Cerebellar cortex (tissue), 1 donor: ENCODE results near the gene TAS2R19.
A peak's percentile ranks its signal among the peaks of the same experiment; 100 is the strongest.
"Not testable (repeated sequence)": the region's sequence is repeated elsewhere in the genome, so short reads cannot be mapped to it uniquely, and the experiment has no call there.

Experiments
- DNase-seq: peaks from one replicate; pipeline ENCODE4 v3.0.0-alpha.2; 2015; ENCODE audit warnings: low spot score

Gene TAS2R19, protein sequence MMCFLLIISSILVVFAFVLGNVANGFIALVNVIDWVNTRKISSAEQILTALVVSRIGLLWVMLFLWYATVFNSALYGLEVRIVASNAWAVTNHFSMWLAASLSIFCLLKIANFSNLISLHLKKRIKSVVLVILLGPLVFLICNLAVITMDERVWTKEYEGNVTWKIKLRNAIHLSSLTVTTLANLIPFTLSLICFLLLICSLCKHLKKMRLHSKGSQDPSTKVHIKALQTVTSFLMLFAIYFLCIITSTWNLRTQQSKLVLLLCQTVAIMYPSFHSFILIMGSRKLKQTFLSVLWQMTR

GRCh38 chr12:11022520-11022919 is at the start of gene TAS2R19:
Gene TAS2R19 (minus strand): TSS chr12:11022620. CDS start chr12:11022571, 49 bp downstream.
- no peak for DNase-seq

DNA sequence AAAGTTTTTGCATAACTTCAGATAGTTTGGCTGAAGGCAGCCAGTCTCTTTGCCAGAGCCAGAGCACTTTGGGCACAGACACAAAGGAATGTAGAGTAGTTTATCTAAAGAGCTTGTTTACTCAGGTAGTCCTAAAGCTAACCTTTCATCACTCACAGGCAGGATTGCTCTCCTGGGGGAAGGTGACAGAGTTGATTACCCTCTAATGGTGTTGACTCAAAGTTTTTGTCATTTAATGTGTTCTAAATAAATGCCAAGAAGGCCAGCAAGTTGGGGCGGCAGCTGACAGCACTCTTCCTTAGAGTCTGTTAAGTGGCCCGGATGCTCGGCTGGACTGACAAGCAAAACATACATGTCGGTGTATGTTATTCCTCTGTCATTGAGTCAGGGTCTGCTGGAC is 49.0 kb upstream of the TAS2R19 start:
- no peak for DNase-seq

DNA sequence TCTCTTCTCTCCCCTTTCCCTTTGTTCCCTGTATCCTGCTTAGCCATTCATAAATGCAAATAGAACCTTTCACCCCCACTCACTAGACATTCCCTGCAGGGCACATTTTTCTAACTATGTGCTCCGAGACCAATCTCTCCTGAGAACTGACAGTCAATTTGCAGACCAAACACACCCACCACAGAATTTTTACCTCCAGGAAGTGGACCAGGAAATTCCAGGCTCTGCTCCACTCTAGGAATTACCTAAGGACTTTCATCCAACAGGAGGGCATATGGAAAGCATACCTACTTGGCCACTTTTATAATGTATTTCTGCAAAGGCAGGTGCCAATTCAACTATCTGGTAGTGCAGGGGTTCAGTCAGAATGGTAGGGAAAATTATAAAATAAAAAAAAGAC is 48.6 kb upstream of the TAS2R19 start:
- no peak for DNase-seq

DNA sequence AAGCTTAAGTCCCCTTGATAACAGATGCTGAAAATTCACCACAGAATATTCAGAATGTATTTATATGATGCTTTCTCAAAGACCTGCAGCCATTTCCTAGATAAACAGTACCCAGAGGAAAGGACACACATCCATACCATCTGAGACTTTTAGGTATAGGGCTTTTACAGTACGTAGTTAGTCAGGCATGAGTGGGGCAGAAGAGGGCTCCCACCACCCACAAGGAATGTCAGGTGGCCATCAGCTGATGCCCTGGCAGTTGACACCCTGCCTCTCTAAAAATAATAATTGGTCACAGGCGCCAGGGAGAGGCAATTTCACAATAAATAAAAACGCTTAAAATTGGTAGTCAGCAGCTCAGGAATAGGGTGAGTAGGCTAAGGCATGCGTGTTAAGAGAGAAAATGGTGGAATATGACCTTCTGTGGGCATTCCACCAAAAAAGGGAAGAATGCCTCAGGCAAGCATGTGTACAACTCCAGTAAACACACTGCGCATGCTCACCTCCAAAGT is 47.5 kb upstream of the TAS2R19 start:
- no peak for DNase-seq

DNA sequence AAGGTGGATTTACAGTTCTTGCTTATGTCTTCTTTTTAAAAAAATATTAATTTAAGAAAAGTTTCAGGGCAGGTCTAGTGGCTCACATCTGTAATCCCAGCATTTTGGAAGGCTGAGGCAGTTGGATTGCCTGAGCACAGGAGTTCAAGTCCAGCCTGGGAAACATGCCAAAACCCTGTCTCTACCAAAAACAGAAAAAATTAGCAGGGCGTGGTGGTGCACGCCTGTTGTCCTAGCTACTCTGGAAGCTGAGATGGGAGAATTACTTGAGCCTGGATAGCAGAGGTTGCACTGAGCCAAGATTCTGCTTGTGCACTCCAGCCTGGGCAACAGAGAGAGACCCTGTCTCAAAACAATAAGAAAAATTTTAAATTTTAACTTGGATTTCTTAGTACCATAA is 45.1 kb upstream of the TAS2R19 start:
- DNase-seq: peak; percentile 38

GRCh38 chr12:11062194-11062593 is 39.8 kb upstream of the TAS2R19 start, which contains the start of gene TAS2R46:
Gene TAS2R46 (minus strand): TSS chr12:11062294. CDS start chr12:11062294, 0 bp downstream.
- DNase-seq: not testable (repeated sequence)

DNA sequence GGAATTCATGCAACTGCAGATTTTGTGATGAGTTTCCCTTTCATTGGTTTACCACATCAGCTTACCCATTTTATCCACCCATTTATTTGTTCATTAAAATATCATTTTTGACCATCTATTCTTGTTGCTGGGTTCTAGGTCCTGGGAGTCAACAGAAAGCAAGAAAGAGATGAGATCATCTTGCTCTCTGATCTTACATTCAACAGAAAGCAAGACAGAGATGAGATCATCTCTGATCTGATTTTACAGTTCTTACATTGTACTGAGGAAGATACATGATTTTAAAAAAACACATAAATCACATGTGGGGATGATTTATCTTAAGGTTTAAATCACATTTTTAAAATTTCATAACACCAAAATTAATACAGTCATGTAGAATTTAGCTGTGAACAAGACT is 37.4 kb upstream of the TAS2R19 start:
- DNase-seq: no peak

GRCh38 chr12:11059041-11059440 is 36.6 kb upstream of the TAS2R19 start:
- no peak for DNase-seq

DNA sequence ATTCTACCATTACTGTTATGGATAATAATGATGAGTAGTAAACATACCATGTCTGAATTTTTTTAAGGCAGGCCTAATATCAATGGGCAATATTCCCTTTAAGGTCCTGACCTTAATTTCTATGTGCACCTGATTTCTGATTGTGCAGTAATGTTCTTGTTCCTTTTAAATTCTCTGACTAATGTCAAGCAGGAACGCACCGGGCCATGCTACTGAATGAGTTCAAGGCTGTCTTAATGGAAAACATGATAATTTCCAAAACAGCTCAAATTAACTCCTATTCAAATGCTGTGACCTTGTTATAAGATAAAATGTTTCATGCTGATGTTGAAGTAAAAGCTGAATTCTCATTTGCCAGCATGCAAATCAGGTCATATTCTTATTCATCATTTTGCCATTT is 32.9 kb upstream of the TAS2R19 start:
- DNase-seq: no peak

GRCh38 chr12:11049806-11050531 is 27.5 kb upstream of the TAS2R19 start:
- DNase-seq: not testable (repeated sequence)

- not testable (repeated sequence) for DNase-seq
Observed at GRCh38 chr12:11041366-11041765, 18.9 kb upstream of the TAS2R19 start.

DNA sequence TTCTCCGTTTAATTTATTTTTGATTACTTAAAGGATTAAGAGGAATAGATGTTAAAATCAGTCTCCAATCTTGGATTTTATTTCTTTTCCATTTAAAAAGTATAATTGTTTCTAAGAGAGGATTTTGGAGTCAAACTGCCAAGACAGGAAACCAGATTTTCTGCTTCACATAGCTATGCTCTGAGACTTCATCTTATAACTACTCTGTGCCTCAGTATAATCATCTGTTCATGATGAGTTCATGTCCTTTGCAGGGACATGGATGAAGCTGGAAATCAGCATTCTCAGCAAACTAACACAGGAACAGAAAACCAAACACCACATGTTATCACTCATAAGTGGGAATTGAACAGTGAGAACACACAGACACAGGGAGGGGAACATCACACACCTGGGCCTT is 17.7 kb upstream of the TAS2R19 start:
- no peak for DNase-seq

- DNase-seq: no peak
Observed at GRCh38 chr12:11039171-11039570, 16.8 kb upstream of the TAS2R19 start.

GRCh38 chr12:11033959-11034358 is 11.5 kb upstream of the TAS2R19 start:
- not testable (repeated sequence) for DNase-seq

DNA sequence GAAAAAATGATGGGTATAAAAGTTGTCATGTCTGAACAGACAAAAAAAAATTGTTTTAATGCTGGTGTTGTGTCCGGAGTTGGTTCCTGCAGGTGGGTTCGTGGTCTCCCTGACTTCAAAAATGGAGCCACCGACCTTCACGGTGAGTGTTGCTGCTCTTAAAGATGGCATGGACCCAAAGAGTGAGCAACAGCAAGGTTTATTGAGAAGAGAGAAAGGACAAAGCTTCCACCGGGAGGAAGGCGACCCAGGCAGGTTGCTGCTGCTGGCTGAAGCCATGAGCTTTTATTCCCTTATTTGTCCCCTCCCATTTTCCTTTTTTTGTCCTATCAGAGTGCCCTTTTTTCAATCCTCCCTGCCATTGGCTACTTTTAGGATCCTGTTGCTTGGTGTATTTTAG is 8.9 kb upstream of the TAS2R19 start, which contains the start of gene TAS2R31:
Gene TAS2R31 (minus strand): TSS at position 101 of the 400 bp plus-strand sequence. CDS start 72 bp downstream, at position 29.
- no peak for DNase-seq

DNA sequence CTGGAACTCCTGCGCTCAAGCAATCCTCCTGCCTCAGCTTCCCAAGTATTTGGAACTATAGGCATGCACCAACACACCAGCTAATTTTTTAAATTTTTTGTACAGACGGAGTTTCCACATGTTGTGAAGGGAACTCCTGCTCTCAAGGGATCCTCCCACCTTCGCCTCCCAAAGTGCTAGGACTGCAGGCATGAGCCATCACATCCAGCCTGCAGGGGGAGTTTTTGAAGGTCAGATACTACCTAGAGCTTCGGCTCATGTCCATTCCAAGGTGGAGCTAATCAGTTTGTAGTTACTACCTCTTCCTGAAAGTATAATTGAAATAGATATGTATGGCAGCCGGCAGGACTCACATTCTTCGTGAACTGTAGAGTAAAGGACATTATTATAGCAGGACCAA is 3.7 kb upstream of the TAS2R19 start:
- DNase-seq: no peak

- DNase-seq: no peak
Observed at GRCh38 chr12:11023387-11023786, 967 bp upstream of the TAS2R19 start.

GRCh38 chr12:11016937-11017336 is 5.5 kb downstream of the TAS2R19 start:
- no peak for DNase-seq

DNA sequence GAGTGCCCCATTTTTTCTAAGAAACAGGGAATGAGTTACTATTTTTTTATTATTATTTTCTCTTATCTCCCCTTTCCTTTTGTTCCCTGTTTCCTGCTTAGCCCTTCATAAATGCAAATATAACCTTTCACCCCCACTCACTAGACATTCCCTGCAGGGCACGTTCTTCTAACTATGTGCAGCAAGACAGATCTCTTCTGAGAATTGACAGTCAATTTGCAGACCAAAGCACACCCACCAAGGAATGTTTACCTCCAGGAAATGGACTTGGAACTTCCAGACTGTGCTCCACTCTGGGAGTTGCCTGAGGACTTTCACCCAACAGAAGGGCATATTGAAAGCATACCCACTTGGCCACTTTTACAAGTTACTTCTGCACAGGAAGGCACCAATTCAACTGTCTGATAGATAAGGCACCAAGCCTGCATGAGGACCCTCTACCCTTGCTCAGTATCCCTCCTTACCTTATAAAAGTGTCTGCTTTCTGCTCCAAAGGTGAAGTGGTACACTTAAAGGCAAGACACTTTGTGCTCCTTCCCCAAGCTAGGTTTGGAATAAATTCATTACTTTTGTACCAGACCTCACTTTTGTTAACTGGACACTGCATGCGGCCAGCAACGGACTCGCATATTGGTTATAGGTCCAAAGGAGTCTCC is 6.5 kb downstream of the TAS2R19 start:
- DNase-seq: no peak

- DNase-seq: no peak
Observed at GRCh38 chr12:11014234-11014633, 8.2 kb downstream of the TAS2R19 start.

GRCh38 chr12:11007608-11008007 is 14.8 kb downstream of the TAS2R19 start:
- no peak for DNase-seq

DNA sequence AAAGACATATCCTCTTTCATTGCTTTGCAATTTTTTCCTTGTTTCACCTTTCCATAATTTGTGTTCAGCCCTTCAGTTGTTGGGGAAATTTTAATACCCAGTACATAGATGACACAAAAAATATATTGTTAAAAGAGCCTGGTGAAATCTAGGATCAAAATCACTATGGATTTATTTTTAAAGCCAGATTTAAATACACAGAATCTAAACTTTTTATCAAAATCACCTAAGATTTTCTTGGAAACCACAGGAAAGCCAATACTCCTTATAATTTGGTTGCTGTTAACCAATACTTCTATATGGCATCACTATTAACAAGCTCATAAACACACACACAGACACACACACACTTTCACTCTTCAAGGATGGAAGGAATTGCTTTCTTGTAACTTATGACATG is 24.2 kb downstream of the TAS2R19 start, which contains the start of gene TAS2R20:
Gene TAS2R20 (minus strand): TSS at position 101 of the 400 bp plus-strand sequence. CDS start 429 bp downstream, outside the sequence.
- DNase-seq: no peak
